GM10266 (cell line): ENCODE data around the gene YARS1.
"Not testable (repeated sequence)": the region's sequence is repeated elsewhere in the genome, so short reads cannot be mapped to it uniquely, and the experiment has no call there.

ENCODE experiments used
- DNase-seq: peaks from one replicate; pipeline ENCODE4 v3.0.0; 2012; ENCODE audit errors: extremely low spot score
- TF ChIP-seq, protein P1 (sequence below): IDR thresholded peaks from 2 replicates; pipeline ENCODE4 v1.5.1; 2012; ENCODE audit warnings: mild to moderate bottlenecking, low read depth; ENCODE audit not compliant: control insufficient read depth, insufficient read depth; ENCODE audit errors: missing control alignments

The YARS1 gene

DNA sequence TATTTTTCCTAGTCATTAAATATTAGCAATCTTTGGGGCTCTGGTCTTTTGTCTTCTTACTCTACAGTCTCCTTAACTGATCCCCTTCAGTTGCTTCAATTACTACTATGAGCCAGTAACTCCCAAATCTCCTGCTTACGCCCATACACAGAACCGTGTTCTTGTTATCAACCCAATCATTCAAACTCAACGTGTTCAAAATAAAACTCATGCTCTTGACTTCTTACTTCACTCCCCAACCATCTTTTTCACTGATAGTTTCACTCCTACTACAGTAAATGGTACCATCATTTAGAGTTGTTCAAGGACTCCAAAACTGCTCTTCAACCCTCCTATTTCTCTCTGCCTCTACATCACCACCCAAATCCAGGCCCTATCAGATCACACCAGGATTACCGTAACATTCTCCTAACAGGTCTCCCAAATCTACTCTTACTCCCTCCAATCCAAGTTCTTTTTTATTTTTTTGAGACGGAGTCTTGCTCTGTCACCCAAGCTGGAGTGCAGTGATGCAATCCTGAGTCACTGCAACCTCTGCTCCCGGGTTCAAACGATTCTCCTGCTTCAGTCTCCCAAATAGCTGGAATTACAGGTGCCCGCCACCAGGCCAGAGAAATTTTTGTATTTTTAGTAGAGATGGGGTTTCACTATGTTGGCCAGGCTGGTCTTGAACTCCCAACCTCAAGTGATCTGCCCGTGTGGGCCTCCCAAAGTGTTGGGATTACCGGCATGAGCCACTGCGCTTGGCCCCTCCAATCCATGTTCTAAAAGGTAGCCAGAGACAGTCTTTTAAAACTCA lies 3.0 kb downstream of the YARS1 start:
- TF ChIP-seq, protein P1, sequence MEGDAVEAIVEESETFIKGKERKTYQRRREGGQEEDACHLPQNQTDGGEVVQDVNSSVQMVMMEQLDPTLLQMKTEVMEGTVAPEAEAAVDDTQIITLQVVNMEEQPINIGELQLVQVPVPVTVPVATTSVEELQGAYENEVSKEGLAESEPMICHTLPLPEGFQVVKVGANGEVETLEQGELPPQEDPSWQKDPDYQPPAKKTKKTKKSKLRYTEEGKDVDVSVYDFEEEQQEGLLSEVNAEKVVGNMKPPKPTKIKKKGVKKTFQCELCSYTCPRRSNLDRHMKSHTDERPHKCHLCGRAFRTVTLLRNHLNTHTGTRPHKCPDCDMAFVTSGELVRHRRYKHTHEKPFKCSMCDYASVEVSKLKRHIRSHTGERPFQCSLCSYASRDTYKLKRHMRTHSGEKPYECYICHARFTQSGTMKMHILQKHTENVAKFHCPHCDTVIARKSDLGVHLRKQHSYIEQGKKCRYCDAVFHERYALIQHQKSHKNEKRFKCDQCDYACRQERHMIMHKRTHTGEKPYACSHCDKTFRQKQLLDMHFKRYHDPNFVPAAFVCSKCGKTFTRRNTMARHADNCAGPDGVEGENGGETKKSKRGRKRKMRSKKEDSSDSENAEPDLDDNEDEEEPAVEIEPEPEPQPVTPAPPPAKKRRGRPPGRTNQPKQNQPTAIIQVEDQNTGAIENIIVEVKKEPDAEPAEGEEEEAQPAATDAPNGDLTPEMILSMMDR, result no peak
- DNase-seq, result no peak

DNA sequence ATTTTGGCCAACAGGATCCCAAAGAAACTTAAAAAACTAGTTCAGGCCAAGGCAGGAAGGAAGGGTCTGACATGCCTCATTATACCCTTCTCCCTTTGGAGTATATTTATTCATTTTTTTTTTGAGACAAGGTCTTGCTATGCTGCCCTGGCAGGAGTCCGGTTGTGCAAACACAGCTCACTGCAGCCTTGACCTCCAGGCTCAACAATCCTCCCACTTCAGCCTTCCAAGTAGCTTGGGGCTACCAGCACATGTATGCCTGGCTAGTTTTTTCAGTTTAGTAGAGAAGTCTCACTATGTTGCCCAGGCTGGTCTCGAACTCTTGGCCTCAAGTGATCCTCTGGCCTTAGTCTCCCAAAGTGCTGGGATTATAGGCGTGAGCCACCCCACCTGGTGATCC lies 5.2 kb downstream of the YARS1 start:
- no peak for DNase-seq
- TF ChIP-seq, protein P1, result no peak

DNA sequence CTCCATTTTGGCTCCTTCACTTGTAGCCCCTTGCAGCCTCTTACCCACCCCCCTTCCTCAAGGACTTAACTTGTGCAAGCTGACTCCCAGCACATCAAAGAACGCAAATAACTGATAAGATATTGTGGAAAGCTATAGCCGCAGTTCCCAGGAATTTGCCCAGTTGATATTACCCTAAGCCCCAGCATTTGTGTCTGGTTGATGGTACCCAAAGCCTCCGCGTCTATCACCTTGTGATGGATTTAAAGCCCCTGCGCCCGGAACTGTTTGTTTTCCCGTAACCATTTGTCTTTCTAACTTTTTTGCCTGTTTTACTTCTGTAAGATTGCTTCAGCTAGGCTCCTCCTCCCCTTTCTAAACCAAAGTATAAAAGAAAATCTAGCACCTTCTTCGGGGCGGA lies 5.9 kb downstream of the YARS1 start:
- no peak for DNase-seq
- TF ChIP-seq, protein P1, result no peak

DNA sequence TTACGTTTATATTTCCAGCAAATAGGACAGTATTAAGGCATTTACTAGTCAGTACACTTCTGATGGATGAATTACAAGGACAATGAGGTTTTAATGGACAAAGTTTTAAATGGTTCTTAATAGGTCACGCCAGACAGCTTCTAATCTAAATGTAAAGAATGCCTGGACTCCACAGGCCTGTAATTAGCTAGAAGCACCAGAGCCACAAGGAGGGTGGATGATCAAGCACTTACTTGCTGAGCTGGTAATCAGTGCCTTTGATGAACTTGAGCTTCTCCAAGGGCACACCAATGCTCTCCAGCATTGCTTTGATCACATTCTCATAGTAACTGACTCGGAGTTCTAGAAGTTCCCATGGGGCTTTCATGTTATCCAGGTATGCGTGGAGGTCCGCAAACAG lies 6.8 kb downstream of the YARS1 start:
- TF ChIP-seq, protein P1, result no peak
- DNase-seq, result no peak

DNA sequence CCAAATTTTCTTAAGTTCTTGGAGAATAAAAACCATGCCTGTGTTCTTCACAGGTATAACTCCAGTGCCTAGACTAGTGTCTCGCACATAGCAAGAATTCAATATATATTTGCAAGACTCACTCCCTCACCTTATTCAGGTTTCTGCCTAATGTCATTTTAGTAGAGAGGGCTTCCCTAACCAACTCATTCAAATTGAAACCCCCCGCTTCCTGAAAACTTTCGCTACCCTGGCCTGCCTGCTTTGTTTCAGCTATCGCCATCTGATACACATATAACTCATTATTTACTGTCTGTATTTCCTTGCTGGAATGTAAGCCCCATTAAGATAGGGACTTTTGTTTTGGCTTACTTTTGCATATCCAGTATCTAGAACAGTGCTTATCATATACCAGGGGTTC lies 8.6 kb downstream of the YARS1 start:
- TF ChIP-seq, protein P1, result no peak

DNA sequence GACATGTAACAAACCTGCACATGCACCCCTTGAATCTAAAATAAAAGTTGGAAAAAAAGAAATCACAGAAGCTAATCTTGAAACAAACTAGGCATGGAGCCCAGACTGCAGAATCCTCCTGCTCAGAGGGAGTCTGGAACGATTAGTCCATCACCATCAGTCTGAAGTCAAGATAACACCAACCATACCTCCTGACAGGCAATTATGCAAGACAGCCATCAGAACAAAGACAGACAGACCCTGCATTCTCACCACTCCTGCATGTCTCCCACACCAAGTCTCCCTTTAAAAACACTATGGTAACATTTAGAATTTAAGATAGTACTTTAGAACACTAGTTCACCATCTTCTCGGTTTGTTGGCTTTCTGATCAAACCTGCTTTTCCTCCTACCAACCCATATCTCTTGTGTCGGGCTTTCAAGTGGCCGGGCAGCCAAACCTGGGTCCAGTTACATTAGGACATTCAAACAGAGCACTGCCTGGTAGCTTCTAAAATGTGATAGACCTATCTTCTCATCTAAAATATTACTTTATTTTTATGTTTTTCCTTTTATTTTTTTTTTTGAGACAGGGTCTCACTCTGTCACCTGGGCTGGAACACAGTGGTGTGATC lies 10.1 kb downstream of the YARS1 start:
- TF ChIP-seq, protein P1, result no peak
- no peak for DNase-seq

More for the DNA sequence above, 8.6 kb downstream of the YARS1 start:
- DNase-seq, result no peak

DNA sequence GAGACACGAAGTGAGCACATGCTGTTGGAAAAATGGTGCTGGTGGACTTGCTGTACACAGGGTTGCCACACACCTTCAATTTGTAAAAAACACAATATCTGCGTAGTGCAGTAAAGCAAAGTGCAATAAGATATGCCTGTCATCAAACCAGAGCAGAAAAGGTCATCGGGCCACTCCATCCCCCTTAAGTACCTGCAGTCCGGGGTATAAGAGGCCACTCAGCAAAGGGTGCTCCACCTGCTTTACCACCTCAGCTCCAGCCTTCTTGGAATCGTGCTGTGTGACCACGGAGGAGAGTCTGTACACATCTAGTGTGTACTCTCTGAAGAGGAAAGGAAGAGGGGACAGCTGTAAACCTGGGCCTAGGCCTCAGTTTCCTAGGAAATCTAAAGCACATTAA lies 10.9 kb downstream of the YARS1 start:
- no peak for DNase-seq
- TF ChIP-seq, protein P1, result no peak

DNA sequence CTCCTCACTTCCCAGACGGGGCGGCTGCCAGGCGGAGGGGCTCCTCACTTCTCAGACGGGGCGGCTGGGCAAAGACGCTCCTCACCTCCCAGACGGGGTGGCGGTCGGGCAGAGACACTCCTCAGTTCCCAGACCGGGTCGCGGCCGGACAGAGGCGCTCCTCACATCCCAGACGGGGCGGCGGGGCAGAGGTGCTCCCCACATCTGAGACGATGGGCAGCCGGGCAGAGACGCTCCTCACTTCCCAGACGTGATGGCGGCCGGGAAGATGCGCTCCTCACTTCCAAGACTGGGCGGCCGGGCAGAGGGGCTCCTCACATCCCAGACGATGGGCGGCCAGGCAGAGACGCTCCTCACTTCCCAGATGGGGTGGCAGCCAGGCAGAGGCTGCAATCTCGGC lies 12.7 kb downstream of the YARS1 start:
- DNase-seq, result not testable (repeated sequence)
